Sigmoid colon (tissue), 7 donors: ENCODE results near the gene FOXL2NB. TPM values are rescaled to one million over a fixed set of nuclear protein-coding genes. Genes with fewer than 3 reads are reported as not detected.
A peak's percentile ranks its signal among the peaks of the same experiment; 100 is the strongest.

Source experiments
- DNase-seq: peaks from one replicate; pipeline ENCODE4 v3.0.0-alpha.2; 2019
- H3K27ac ChIP-seq, 4 donors: fragments of 200-600 bp; sonication (generic); one replicate each; pipeline ENCODE4 v1.5.1; 2016 to 2019; ENCODE audit warnings: mild to moderate bottlenecking in 1 of 4
- H3K27me3 ChIP-seq, 3 donors: fragments of 200-600 bp; sonication (generic); one replicate each; pipeline ENCODE4 v1.5.1; 2019; ENCODE audit warnings: mild to moderate bottlenecking in 1 of 3
- H3K36me3 ChIP-seq, 4 donors: fragments of 200-600 bp; sonication (generic); one replicate each; pipeline ENCODE4 v1.5.1; 2016 to 2019
- H3K4me1 ChIP-seq, 4 donors: fragments of 200-600 bp; sonication (generic); one replicate each; pipeline ENCODE4 v1.5.1; 2017 to 2019
- H3K4me3 ChIP-seq, 4 donors: fragments of 200-600 bp; sonication (generic); one replicate each; pipeline ENCODE4 v1.5.1; 2017 to 2019; ENCODE audit warnings: mild to moderate bottlenecking in 2 of 4, moderate library complexity in 1 of 4
- H3K9me3 ChIP-seq, 4 donors: fragments of 200-600 bp in 3 of 4; sonication (generic) in 3 of 4; one replicate each; pipeline versions ENCODE4 v1.5.1 to v1.6.1; 2013 to 2019
- EP300 ChIP-seq, 4 donors: sonication (generic); formaldehyde crosslinking; IDR thresholded peaks; one replicate each; pipeline ENCODE4 v1.6.1; 2017; ENCODE audit warnings: antibody characterized with exemption in 4 of 4
- POLR2A ChIP-seq, 2 donors: fragments of 450-650 bp; IDR thresholded peaks; one replicate each; pipeline ENCODE4 v1.6.1; 2016; ENCODE audit warnings: antibody characterized with exemption in 2 of 2, mild to moderate bottlenecking in 2 of 2, moderate library complexity in 2 of 2
- POLR2AphosphoS5 ChIP-seq, 4 donors: sonication (generic); formaldehyde crosslinking; IDR thresholded peaks; one replicate each; pipeline ENCODE4 v1.6.1; 2017; ENCODE audit warnings: antibody characterized with exemption in 4 of 4
- WGBS, 2 donors: extraction: QIAGEN DNeasy Blood & Tissue Kit; methylation state at CpG; one replicate each; pipeline ENCODE4 v1.1.7; 2013; 5-methylcytosine and 5-hydroxymethylcytosine counted together
- intact Hi-C: fragments of 100-400 bp; cut with DNase I; formaldehyde crosslinking; loops from one replicate; pipeline ENCODE4 v1.15.1; 2023
- polyA plus RNA-seq, 3 donors: library from polyadenylated mRNA; stranded (reverse); fragments of 200-250 nt; gene quantifications; one replicate each; pipeline ENCODE4 v1.2.3, GENCODE V29; 2013
- total RNA-seq, 4 donors: library from RNA; depleted of rRNA; stranded (reverse); fragments of >200 nt; gene quantifications; one replicate each; pipeline ENCODE4 v1.1.0, GENCODE V29; 2016
- TF ChIP-seq, protein P1 (sequence below), 4 experiments: fragments of 450-650 bp in 3 of 4; fragments of 200-600 bp in 1 of 4; IDR thresholded peaks; one replicate each; pipeline ENCODE4 v1.5.1; 2016 to 2019; ENCODE audit warnings: antibody characterized with exemption in 4 of 4, mild to moderate bottlenecking in 3 of 4, moderate library complexity in 2 of 4
- donor health status: healthy with polysubstance abuse.
- donor health status: Bipolar disorder and iron deficiency.
- donor health status: healthy.

The FOXL2NB gene
- total and polyA plus RNA-seq, 7 donors, result under 0.01 TPM; not detected in 6

DNA sequence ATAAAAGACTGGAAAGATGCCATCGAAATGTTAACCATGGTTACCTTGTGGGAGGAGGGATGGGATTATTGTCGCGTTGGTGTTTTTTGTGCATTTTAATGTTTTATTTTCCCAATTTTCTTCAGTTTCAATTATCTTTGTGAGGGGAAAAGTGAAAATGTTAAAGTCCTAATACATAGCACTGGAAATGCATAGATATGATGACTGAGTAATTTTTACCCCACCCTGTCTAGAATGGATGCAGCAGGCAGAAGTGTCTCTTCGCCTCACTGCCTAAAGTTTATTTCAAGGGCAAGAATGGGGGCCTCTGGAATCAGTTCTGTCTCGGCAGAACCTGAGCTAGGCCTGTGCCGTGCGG is 11.5 kb upstream of the FOXL2NB start:
- Histone ChIP-seq H3K4me1 (peaks cover 0 to 43% (median 37%) of the 10 kb centered on the region in 4 donors), H3K9me3 (no peaks in the 10 kb centered on the region), H3K27me3 (peaks cover 47 to 60% (median 54%) of the 10 kb centered on the region in 3 donors), H3K36me3 (no peaks in the 10 kb centered on the region), H3K27ac (no peak overlapping the region), H3K4me3 (no peak overlapping the region)
- 55 to 59% methylated on average over 7 of the region's 7 CpGs for WGBS, 2 donors
- intact Hi-C loops, result loop anchor here (5.0 kb wide), 1 partner anchor 42 kb away; no protein-coding TSS in a partner anchor
- TF ChIP-seq EP300 (IDR thresholded peaks at IDR 0.05), result no peak
- TF ChIP-seq, protein P1, sequence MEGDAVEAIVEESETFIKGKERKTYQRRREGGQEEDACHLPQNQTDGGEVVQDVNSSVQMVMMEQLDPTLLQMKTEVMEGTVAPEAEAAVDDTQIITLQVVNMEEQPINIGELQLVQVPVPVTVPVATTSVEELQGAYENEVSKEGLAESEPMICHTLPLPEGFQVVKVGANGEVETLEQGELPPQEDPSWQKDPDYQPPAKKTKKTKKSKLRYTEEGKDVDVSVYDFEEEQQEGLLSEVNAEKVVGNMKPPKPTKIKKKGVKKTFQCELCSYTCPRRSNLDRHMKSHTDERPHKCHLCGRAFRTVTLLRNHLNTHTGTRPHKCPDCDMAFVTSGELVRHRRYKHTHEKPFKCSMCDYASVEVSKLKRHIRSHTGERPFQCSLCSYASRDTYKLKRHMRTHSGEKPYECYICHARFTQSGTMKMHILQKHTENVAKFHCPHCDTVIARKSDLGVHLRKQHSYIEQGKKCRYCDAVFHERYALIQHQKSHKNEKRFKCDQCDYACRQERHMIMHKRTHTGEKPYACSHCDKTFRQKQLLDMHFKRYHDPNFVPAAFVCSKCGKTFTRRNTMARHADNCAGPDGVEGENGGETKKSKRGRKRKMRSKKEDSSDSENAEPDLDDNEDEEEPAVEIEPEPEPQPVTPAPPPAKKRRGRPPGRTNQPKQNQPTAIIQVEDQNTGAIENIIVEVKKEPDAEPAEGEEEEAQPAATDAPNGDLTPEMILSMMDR (IDR thresholded peaks at IDR 0.05), result no peak
- no peak for TF ChIP-seq POLR2A (IDR thresholded peaks at IDR 0.05)
- TF ChIP-seq POLR2AphosphoS5 (IDR thresholded peaks at IDR 0.05), result no peak
- no peak for DNase-seq

DNA sequence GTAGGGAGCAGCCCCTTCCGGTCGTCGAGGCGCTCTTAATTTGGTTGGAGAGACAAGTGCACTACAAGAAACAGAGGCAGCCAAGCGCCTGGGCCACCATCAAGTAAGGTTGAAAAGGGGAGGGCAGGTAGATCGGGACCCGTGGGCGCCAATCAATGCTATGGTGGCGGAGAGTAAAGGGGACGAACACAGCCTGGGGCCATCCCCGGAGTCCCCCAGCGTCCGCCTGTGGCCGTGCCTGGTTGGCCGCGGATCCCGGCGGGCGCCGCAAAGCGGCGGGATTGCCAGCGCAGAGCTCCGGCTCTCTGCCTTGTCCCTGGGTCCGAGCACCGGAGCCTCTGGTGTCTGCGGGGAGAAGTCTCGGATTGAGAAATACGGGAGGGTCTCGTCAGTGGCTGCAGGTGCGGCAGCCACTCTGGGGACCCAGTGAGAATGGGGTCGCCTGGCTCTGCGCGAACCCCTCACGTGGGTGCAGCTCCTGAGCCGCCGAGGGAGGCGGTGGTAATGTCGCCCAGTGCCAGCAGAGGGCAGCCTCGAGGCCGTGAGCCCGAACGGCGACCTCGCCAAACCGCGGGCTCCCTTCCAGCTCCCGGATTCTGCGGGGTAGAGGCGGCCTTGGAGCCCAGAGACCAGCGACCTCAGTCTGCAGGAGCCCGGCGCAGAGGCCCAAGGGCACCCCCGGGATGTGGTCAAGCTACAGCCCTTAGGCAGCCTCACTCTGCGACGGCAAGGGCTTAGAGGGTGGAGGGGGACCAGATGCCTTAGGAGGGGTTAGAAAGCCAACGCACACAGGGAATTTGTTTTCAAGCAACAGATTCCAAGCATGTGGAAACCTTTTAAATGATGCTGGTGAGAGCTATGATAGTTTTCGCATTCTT is 10.9 kb upstream of the FOXL2NB start:
- H3K4me1 ChIP-seq, result peaks cover 0 to 43% (median 37%) of the 10 kb centered on the region in 4 donors
- intact Hi-C loops, result loop anchor here (1.0 to 5.0 kb wide), 2 partner anchors 41 to 393 kb away; no protein-coding TSS in a partner anchor
- DNase-seq, result peak; percentile 84
- no peaks in the 10 kb centered on the region for H3K9me3 ChIP-seq
- 2 to 3% methylated on average over 58 of the region's 58 CpGs for WGBS, 2 donors
- peak overlapping the region in 3 of 4 donors; percentile 19 to 42 (median 37) for H3K4me3 ChIP-seq
- peaks cover 52 to 66% (median 60%) of the 10 kb centered on the region in 3 donors for H3K27me3 ChIP-seq
- no peaks in the 10 kb centered on the region for H3K36me3 ChIP-seq
- TF ChIP-seq POLR2A (IDR thresholded peaks at IDR 0.05) (no peak), POLR2AphosphoS5 (IDR thresholded peaks at IDR 0.05) (peak in 1 of 4 donors; percentile 10)
- TF ChIP-seq, protein P1 (IDR thresholded peaks at IDR 0.05), result peak; percentile 46 to 97 (median 68)
- no peak overlapping the region for H3K27ac ChIP-seq

DNA sequence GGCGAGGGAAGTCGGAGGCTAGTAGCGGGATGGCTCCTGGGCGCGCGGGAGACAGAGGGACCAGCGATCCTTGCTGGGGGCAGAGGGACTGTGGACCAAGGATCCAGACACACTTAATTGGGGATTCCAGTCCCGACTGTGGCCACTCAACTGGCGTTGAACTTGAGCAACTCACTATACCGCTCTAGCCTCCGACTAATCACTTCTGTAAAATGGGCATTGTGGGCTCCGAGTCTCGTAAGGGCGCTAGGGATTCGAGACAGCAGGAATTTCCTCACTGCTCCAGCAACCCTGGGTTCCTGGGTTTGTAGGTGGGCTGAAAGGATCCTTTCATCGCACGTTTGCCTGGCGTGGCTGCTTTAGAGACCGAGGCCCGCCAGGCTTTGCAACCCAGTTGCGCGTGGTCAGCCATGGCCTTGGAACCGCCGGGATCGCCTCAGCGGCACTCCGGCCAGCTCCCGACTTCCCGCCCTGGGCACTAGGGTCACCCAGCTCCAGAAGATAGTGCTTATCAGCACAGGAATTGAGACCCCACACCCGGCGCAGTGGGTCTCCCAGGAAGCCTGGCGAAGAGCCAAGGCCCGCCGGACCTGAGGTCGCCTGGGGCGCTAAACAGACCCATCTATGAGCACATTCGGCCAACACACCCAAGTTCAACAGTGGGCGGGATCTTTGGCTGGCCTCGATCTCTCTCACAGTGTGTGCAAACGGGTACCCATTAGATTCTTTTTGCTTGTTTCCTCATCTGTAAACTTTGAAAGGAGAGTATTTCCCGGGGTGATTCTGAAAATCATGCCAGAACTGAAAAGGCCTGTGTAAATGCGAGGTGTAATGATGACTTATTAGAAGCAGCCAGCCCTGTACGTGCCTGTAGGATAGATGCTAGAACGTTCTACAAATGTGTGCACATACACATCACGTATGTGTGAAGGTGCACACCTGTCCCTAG is 10.0 kb upstream of the FOXL2NB start:
- Histone ChIP-seq H3K27me3 (peaks cover 59 to 75% (median 69%) of the 10 kb centered on the region in 3 donors), H3K4me1 (peaks cover 0 to 43% (median 37%) of the 10 kb centered on the region in 4 donors), H3K27ac (no peak overlapping the region), H3K36me3 (no peaks in the 10 kb centered on the region), H3K4me3 (peak overlapping the region in 3 of 4 donors; percentile 19 to 42 (median 37)), H3K9me3 (no peaks in the 10 kb centered on the region)
- DNase-seq, result no peak
- intact Hi-C loops, result loop anchor here (1.0 to 5.0 kb wide), 2 partner anchors 40 to 392 kb away; no protein-coding TSS in a partner anchor
- TF ChIP-seq POLR2A (IDR thresholded peaks at IDR 0.05), result no peak
- TF ChIP-seq, protein P1 (IDR thresholded peaks at IDR 0.05), result no peak
- TF ChIP-seq POLR2AphosphoS5 (IDR thresholded peaks at IDR 0.05), result no peak
- no peak for TF ChIP-seq EP300 (IDR thresholded peaks at IDR 0.05)
- 10 to 12% methylated on average over 45 of the region's 45 CpGs for WGBS, 2 donors

DNA sequence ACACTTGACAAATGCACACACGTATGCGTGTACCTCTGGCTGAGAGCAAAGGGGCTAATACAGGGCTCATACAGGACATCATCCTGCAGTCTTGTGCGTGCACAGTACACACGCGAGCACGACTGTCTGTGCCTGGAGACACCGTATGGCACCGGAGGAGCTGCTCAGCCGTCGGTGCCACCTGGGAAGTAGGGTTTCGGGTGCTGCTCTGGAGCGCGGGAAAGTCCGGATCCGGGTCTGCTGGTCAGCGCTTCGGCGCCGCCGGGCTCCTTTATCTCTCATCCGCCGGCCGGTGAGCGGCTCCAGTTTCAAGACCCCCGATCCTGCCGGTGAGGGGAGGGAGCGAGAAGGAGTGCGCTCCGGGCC is 9.3 kb upstream of the FOXL2NB start:
- H3K4me1 ChIP-seq, result peaks cover 0 to 43% (median 37%) of the 10 kb centered on the region in 4 donors
- TF ChIP-seq, protein P1 (IDR thresholded peaks at IDR 0.05), result no peak
- TF ChIP-seq POLR2AphosphoS5 (IDR thresholded peaks at IDR 0.05), result no peak
- no peak for TF ChIP-seq EP300 (IDR thresholded peaks at IDR 0.05)
- no peak for TF ChIP-seq POLR2A (IDR thresholded peaks at IDR 0.05)
- 4 to 5% methylated on average over 29 of the region's 29 CpGs for WGBS, 2 donors
- intact Hi-C loops, result loop anchor here (5.0 kb wide), 1 partner anchor 40 kb away; no protein-coding TSS in a partner anchor
- DNase-seq, result peak; percentile 63
- H3K9me3 ChIP-seq, result no peaks in the 10 kb centered on the region
- H3K27me3 ChIP-seq, result peaks cover 66 to 82% (median 75%) of the 10 kb centered on the region in 3 donors
- H3K4me3 ChIP-seq, result no peak overlapping the region
- no peak overlapping the region for H3K27ac ChIP-seq
- no peaks in the 10 kb centered on the region for H3K36me3 ChIP-seq
